Endothelial cell of umbilical vein (primary cell): Measurements from ENCODE around the gene TVP23A. TPM values are rescaled to one million over a fixed set of nuclear protein-coding genes. Genes with fewer than 3 reads are reported as not detected.

ENCODE experiments used
- BruUV-seq: library from RNA; stranded (reverse); fragments of 400-500 nt; replicated peaks from 2 replicates; lab custom pipeline; 2021; lab: Mats Ljungman, UMichigan
- CTCF ChIA-PET: fragments of 300-600, 350-600 bp; sonication (Branson Sonifier 250); formaldehyde crosslinking; loops from one replicate; lab custom pipeline; 2021; ENCODE audit warnings: antibody characterized with exemption, inconsistent platforms; lab: Charles Lee
- POLR2A ChIA-PET: fragments of 300-600, 350-600 bp; sonication (Branson Sonifier 250); formaldehyde crosslinking; loops from one replicate; lab custom pipeline; 2021; ENCODE audit warnings: antibody characterized with exemption, inconsistent platforms; lab: Charles Lee
- DNase-seq: peaks from one replicate; pipeline ENCODE4 v3.0.0-alpha.2; 2011; ENCODE audit warnings: low read depth, low spot score
- FAIRE-seq: peaks from 2 replicates; lab custom pipeline; 2011; peaks lifted over from hg19 to GRCh38; lab: Jason Lieb, UNC
- H2AFZ ChIP-seq: 2 replicates; pipeline ENCODE4 v1.6.0; 2012; ENCODE audit warnings: low read depth, low read length, control low read depth, inconsistent platforms
- H3K27ac ChIP-seq: 2 replicates; pipeline ENCODE4 v1.5.1; 2011; ENCODE audit warnings: low read depth, mild to moderate bottlenecking, control low read depth, low read length, moderate library complexity; ENCODE audit not compliant: insufficient read depth
- H3K27me3 ChIP-seq, 2 experiments: 2 replicates each; pipeline versions ENCODE4 v1.6.0 to v1.6.1; 2011; ENCODE audit warnings: low read length in 2 of 2, mixed read lengths in 1 of 2; ENCODE audit not compliant: control insufficient read depth in 2 of 2, insufficient read depth in 2 of 2
- H3K36me3 ChIP-seq, 2 experiments: 2 replicates in 1 of 2; 3 replicates in 1 of 2; pipeline ENCODE4 v1.5.1; 2011; ENCODE audit warnings: low read length in 2 of 2, mild to moderate bottlenecking in 1 of 2, moderate library complexity in 1 of 2; ENCODE audit not compliant: control insufficient read depth in 2 of 2, insufficient read depth in 2 of 2; ENCODE audit errors: extremely low read depth in 1 of 2
- H3K4me1 ChIP-seq: 3 replicates; pipeline ENCODE4 v1.5.1; 2011; ENCODE audit warnings: mild to moderate bottlenecking, low read length; ENCODE audit not compliant: control insufficient read depth, insufficient read depth; ENCODE audit errors: extremely low read depth
- H3K4me2 ChIP-seq: 2 replicates; pipeline ENCODE4 v1.6.1; 2011; ENCODE audit warnings: low read length, control low read depth, mixed read lengths; ENCODE audit not compliant: insufficient read depth
- H3K4me3 ChIP-seq, 3 experiments: fragments of 200-600 bp in 1 of 3; sonication (generic), shearing (Covaris generic) in 1 of 3; replicated peaks in 1 of 3; 2 replicates each; pipeline ENCODE4 v1.5.1; 2011 to 2016; ENCODE audit warnings: control low read depth in 3 of 3, low read length in 3 of 3, mild to moderate bottlenecking in 2 of 3, inconsistent platforms in 1 of 3, low read depth in 1 of 3, moderate library complexity in 1 of 3; ENCODE audit not compliant: insufficient read depth in 1 of 3
- H3K79me2 ChIP-seq: 2 replicates; pipeline ENCODE4 v1.6.0; 2012; ENCODE audit warnings: low read length, inconsistent platforms; ENCODE audit not compliant: control insufficient read depth, insufficient read depth
- H3K9ac ChIP-seq: replicated peaks from 2 replicates; pipeline ENCODE3; 2011; ENCODE audit warnings: low read length, control low read depth; ENCODE audit not compliant: insufficient read depth; ENCODE audit errors: extremely low read depth
- H3K9me1 ChIP-seq: replicated peaks from 3 replicates; pipeline ENCODE4 v1.6.0; 2011; ENCODE audit warnings: mild to moderate bottlenecking, low read length; ENCODE audit not compliant: control insufficient read depth, insufficient read depth; ENCODE audit errors: extremely low read depth
- H3K9me3 ChIP-seq: replicated peaks from 2 replicates; pipeline ENCODE4 v1.5.1; 2012; ENCODE audit warnings: low read length, inconsistent platforms; ENCODE audit not compliant: control insufficient read depth, insufficient read depth
- H4K20me1 ChIP-seq: replicated peaks from 2 replicates; pipeline ENCODE3; 2011; ENCODE audit warnings: mild to moderate bottlenecking, low read length; ENCODE audit not compliant: control insufficient read depth, insufficient read depth; ENCODE audit errors: extremely low read depth
- EZH2 ChIP-seq: IDR thresholded peaks from 2 replicates; pipeline ENCODE4 v1.6.1; 2012; ENCODE audit warnings: borderline replicate concordance, low read depth, mild to moderate bottlenecking, moderate library complexity, low read length, inconsistent platforms; ENCODE audit not compliant: severe bottlenecking
- FOS ChIP-seq: IDR thresholded peaks from 2 replicates; pipeline ENCODE4 v1.6.1; 2011; ENCODE audit warnings: mild to moderate bottlenecking, low read length, moderate library complexity, borderline replicate concordance; ENCODE audit not compliant: insufficient read depth
- GATA2 ChIP-seq: IDR thresholded peaks from 2 replicates; pipeline ENCODE4 v1.7.0; 2011; ENCODE audit warnings: low read depth, mild to moderate bottlenecking, moderate library complexity, mixed read lengths, low read length; ENCODE audit not compliant: insufficient read length, insufficient read depth
- JUN ChIP-seq: IDR thresholded peaks from 2 replicates; pipeline ENCODE4 v1.6.1; 2011; ENCODE audit warnings: borderline replicate concordance, low read depth; ENCODE audit not compliant: insufficient read length, insufficient read depth
- MAX ChIP-seq: IDR thresholded peaks from 2 replicates; pipeline ENCODE4 v1.6.1; 2011; ENCODE audit not compliant: insufficient read depth, insufficient read length
- MYC ChIP-seq: IDR thresholded peaks from one replicate; pipeline ENCODE4 v1.6.1; 2011; ENCODE audit warnings: mild to moderate bottlenecking, low read depth, low read length
- POLR2A ChIP-seq: IDR thresholded peaks from 2 replicates; pipeline ENCODE4 v1.6.1; 2012; ENCODE audit warnings: low read depth, mild to moderate bottlenecking, control low read depth, low read length
- dilution Hi-C: fragments of 300-500 bp; cut with MboI; formaldehyde crosslinking; loops from one replicate; pipeline ENCODE4 v1.15.0; 2019; ENCODE audit warnings: low sequenced_read_pairs; ENCODE audit not compliant: extremely low pct_ligation_motif_present
- intact Hi-C: fragments of 100-400 bp; cut with micrococcal nuclease; formaldehyde crosslinking; loops from one replicate; pipeline ENCODE4 v1.10.0; 2022
- polyA plus RNA-seq, 4 experiments: library from polyadenylated mRNA; depleted of rRNA in 3 of 4; stranded (reverse) in 3 of 4; unstranded in 1 of 4; fragments of >200 nt; gene quantifications; 2 replicates each; pipeline versions ENCODE4 v1.2.1 to v1.2.3, GENCODE V29; 2011 to 2012; ENCODE audit warnings: missing spikeins in 1 of 4
- total RNA-seq: library from RNA; stranded (reverse); gene quantifications from 2 replicates; pipeline ENCODE4 v1.2.3, GENCODE V29; 2021
- TF ChIP-seq, protein P1 (sequence below), 2 donors: IDR thresholded peaks; 1 replicate in 1 of 2; 2 replicates in 1 of 2; pipeline ENCODE4 v1.5.1; 2011; ENCODE audit warnings: low read length in 2 of 2, mild to moderate bottlenecking in 2 of 2, moderate library complexity in 2 of 2, control low read depth in 1 of 2, inconsistent platforms in 1 of 2, low read depth in 1 of 2; ENCODE audit not compliant: insufficient read depth in 1 of 2; ENCODE audit errors: extremely low read depth in 1 of 2

The TVP23A gene
- total and polyA plus RNA-seq, 2 donors (not counting 3 experiments of a cell fraction or from before 2014, with no cell fraction given) = not detected

DNA sequence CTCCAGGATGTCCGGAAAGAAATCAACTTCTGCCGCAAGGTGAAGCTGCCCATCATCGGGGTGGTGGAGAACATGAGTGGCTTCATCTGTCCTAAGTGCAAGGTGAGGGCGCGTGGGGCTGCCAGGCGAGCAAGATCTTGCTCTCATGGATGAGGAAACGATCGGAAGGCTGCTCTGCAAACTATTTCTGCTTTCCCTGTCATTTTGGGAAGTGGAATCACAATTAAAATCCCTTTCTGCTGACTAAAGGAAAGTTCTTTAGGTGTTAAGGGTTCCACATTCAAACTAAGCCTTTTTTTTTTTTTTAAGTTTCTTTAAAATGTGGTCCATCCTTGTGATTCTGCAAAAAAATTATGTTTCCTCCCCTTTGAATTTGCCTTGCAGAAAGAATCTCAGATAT is 57.2 kb downstream of the TVP23A start:
- DNase-seq = no peak
- Histone ChIP-seq H3K36me3 (peaks cover 6 to 37% of the 10 kb centered on the region in 2 experiments), H3K4me3 (no peak overlapping the region), H2AFZ (no peak overlapping the region), H3K4me2 (no peak overlapping the region), H3K27ac (no peak overlapping the region), H4K20me1 (no peaks in the 10 kb centered on the region), H3K9me1 (no peaks in the 10 kb centered on the region), H3K9ac (no peak overlapping the region), H3K9me3 (no peaks in the 10 kb centered on the region), H3K79me2 (no peaks in the 10 kb centered on the region), H3K27me3 (no peaks in the 10 kb centered on the region), H3K4me1 (no peaks in the 10 kb centered on the region)
- intact Hi-C loops (no loop called here), dilution Hi-C loops (no loop called here)
- POLR2A ChIA-PET = no interaction called here
- BruUV-seq = no TSS peak
- TF ChIP-seq MAX (no peak), GATA2 (no peak), FOS (no peak), JUN (no peak), EZH2 (no peak), POLR2A (no peak), MYC (no peak)
- TF ChIP-seq, protein P1, sequence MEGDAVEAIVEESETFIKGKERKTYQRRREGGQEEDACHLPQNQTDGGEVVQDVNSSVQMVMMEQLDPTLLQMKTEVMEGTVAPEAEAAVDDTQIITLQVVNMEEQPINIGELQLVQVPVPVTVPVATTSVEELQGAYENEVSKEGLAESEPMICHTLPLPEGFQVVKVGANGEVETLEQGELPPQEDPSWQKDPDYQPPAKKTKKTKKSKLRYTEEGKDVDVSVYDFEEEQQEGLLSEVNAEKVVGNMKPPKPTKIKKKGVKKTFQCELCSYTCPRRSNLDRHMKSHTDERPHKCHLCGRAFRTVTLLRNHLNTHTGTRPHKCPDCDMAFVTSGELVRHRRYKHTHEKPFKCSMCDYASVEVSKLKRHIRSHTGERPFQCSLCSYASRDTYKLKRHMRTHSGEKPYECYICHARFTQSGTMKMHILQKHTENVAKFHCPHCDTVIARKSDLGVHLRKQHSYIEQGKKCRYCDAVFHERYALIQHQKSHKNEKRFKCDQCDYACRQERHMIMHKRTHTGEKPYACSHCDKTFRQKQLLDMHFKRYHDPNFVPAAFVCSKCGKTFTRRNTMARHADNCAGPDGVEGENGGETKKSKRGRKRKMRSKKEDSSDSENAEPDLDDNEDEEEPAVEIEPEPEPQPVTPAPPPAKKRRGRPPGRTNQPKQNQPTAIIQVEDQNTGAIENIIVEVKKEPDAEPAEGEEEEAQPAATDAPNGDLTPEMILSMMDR (IDR thresholded peaks at IDR 0.05; ENCODE audit: extremely low read depth in 1 of 2, insufficient read depth in 1 of 2, low read depth in 1 of 2, low read length in 2 of 2) = no peak
- CTCF ChIA-PET = no interaction called here
- no peak for FAIRE-seq
